IPS-18c (cell line): ENCODE results near the gene ERVW-1.
A peak's percentile ranks its signal among the peaks of the same experiment; 100 is the strongest.
"Not testable (repeated sequence)": the region's sequence is repeated elsewhere in the genome, so short reads cannot be mapped to it uniquely, and the experiment has no call there.

Experiments
- H3K4me3 ChIP-seq: 2 replicates; pipeline ENCODE4 v1.7.0; 2013; ENCODE audit warnings: low read depth, mild to moderate bottlenecking, low read length, moderate library complexity; ENCODE audit not compliant: insufficient read depth
- H3K9me3 ChIP-seq: one replicate; pipeline ENCODE4 v1.6.1; 2013; ENCODE audit warnings: mild to moderate bottlenecking, low read length, moderate library complexity; ENCODE audit not compliant: control insufficient read depth, insufficient read depth

The ERVW-1 gene

DNA sequence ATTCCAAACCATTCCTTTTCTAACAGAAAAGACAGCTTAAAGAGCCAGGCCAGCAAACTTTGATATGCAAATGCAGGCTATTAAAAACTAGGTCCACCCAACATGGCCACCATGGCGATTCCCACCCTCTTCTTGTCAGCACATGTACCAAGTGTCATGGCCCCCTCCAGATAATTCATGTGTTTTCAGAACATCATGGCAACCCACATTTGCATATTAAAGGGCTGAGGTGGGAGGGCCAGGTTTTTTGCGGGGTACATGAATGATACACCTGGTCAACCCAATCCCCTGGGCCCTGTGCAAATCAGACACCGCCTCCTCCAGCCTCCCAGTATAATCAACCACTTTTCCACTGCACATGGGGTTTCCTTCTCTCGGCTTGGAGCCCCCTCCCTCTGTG lies 965 bp upstream of the ERVW-1 start:
- Histone ChIP-seq H3K9me3 (no peaks in the 10 kb centered on the region), H3K4me3 (no peak overlapping the region)

DNA sequence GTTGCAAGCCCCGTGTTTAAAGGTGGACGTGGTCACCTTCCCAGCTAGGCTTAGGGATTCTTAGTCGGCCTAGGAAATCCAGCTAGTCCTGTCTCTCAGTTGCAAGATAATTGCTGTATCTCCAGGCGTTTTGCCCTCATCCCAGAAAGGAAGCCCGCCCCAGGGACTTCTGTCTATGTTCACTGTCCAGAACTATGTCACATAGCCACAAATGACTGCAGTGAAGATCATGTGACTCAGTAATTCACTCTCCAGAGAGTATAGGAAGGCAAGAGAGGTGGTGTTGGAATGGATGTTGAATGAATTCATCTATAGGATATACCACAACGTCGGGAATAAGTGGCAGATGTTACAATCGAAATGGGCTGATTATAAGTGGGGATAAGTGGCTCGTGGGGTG lies 349 bp upstream of the ERVW-1 start:
- no peak overlapping the region for H3K4me3 ChIP-seq
- no peaks in the 10 kb centered on the region for H3K9me3 ChIP-seq

DNA sequence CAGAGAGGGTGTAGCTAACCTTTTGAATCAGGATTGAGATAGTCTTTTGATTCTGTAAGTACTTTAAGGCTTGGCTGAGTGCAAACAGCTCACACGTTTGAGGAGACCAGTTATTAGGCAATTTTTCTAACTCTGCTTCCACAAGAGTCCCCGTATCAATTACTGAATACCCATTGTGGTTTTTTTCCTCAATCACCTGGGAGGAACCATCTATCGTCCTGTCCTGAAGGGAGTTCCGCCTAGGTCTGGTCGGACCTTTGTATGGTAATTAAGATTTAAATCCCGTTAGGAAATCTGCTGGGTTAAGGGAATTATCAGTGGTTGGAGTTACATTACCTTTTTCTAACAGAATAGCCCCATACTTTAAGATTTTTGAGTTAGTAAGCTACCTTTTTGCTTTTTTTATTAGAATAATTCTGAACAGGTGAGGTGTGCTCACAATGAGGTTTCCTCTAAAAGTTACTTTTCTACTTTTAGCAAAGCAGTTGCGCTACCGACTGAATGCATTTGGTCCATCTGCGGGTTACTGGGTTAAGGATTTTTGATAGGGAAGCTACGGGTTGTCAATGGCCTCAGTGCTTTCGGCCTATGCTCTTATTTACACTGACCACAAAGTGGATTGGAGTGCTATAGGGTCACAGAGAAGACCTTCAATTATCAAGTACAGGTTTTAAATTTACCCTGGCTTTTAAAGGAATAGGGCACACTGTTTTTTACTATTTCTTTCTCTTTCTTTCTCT lies 1.7 kb downstream of the ERVW-1 start:
- not testable (repeated sequence) for H3K9me3 ChIP-seq, H3K4me3 ChIP-seq

DNA sequence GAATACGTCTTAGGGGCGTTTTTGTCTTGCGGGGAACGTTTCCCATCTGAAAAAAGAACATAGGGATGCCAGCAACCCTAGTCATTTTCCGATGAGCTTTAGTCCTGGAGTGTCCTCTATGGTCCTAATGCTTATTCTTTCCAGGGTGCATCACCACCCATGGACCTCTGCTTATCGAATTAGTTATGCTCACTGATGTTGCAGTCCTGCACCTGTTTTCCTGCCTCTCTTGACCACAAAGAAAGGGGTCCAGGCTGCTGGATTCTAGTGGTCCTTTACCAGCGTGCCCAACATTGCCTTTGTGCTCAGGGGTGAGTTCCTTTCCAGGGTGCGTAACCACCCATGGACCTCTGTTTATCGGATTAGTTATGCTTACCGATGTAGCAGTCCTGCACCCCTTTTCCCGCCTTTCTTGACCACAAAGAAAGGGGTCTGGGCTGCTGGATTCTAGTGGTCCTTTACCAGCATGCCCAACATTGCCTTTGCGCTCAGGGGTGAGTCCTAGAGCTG lies 2.4 kb downstream of the ERVW-1 start:
- H3K9me3 ChIP-seq, result not testable (repeated sequence)

DNA sequence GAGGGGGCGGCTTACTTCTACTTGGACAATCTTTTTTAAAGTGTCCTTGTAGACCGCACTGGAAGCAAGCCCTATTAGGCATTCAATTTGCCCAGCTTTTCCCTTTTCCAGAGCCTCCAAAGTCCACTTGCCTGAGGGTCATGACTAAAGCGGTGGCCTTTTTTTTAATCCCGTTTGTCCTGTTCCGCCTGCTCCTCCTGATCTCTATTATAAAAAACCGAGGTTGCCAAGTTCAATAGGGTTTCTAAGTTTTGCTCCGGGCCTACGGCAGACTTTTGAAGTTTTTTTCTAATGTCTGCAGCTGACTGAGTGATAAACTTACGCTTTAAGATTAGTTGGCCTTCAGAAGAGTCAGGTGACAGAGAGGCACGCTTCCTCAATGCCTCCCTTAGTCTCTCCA lies 3.8 kb downstream of the ERVW-1 start:
- not testable (repeated sequence) for H3K4me3 ChIP-seq

More for the DNA sequence above, 2.4 kb downstream of the ERVW-1 start:
- H3K4me3 ChIP-seq, result not testable (repeated sequence)

DNA sequence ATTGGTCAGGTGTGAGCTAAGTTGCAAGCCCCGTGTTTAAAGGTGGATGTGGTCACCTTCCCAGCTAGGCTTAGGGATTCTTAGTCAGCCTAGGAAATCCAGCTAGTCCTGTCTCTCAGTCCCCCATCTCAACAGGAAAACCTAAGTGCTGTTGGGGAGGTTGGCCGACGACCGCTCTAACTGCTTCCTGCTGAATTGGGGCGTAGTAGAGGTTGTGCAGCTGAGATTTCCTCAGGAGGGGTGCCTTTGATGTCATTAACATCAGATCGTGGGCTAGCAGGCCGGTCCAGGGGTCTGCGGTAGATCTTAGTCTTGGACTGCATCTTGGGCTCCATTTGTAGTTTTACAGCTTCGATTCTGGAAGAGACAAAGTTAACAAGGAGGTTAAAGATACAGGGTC lies 9.2 kb downstream of the ERVW-1 start:
- H3K9me3 ChIP-seq, result not testable (repeated sequence)

More for the DNA sequence above, 3.8 kb downstream of the ERVW-1 start:
- not testable (repeated sequence) for H3K9me3 ChIP-seq

DNA sequence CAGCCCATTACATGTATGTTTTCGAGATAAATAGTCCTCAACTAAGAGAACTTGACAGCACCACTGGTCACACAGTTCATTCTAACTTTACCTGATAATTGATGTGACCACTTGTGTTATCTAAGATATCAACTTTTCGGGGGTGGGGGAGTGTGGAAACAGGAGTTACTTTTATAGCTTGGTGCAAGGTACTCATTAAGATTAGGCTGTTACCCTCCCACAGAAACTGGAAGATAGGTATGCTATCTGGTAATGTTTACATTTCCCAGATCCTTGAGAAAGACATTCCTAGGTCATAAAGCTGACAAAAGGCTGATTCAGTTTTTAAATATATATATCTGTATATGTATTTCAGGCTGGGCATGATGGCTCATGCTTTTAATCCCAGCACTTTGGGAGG lies 11.1 kb downstream of the ERVW-1 start:
- peaks cover 4% of the 10 kb centered on the region for H3K9me3 ChIP-seq
- H3K4me3 ChIP-seq, result no peak overlapping the region

More for the DNA sequence above, 9.2 kb downstream of the ERVW-1 start:
- not testable (repeated sequence) for H3K4me3 ChIP-seq

DNA sequence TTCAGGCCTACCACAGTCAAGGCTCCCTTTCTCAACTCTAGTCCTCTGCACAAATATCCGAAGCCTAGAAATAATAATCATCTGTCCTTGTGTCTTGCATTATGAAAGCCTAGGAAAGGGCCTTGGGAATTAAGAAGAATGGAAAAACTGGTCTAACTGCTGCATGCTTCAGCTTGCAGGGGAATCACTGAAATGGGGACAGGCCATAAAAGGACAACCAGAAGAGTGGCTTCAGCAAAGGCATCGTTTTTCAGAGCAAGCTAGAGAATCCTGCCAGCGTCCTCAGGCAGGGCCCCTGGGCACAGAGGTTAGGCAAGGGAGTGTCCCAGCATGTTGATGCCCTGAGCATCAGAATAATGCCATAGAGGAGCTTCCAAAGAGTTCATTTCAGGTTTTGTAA lies 13.2 kb downstream of the ERVW-1 start:
- H3K9me3 ChIP-seq, result peaks cover 4% of the 10 kb centered on the region
- no peak overlapping the region for H3K4me3 ChIP-seq

DNA sequence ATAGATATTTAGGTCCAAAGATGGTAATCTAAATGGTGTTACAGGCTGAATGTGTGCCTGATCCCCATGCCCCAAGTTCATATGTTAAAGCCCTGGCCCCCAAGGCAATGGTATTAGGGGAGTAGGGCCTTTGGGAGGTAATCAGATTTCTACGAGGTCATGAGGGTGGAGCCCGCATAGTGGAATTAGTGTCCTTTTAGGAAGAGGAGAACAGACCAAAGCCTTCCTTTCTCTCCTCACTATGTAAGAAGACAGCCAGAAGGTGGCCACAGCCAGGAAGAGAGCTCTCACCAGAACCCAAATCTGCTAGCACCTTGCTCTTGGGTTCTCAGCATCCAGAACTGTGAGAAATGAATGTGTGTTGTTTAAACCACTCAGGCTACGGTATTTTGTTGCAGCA lies 15.2 kb downstream of the ERVW-1 start:
- Histone ChIP-seq H3K9me3 (no peaks in the 10 kb centered on the region), H3K4me3 (no peak overlapping the region)

DNA sequence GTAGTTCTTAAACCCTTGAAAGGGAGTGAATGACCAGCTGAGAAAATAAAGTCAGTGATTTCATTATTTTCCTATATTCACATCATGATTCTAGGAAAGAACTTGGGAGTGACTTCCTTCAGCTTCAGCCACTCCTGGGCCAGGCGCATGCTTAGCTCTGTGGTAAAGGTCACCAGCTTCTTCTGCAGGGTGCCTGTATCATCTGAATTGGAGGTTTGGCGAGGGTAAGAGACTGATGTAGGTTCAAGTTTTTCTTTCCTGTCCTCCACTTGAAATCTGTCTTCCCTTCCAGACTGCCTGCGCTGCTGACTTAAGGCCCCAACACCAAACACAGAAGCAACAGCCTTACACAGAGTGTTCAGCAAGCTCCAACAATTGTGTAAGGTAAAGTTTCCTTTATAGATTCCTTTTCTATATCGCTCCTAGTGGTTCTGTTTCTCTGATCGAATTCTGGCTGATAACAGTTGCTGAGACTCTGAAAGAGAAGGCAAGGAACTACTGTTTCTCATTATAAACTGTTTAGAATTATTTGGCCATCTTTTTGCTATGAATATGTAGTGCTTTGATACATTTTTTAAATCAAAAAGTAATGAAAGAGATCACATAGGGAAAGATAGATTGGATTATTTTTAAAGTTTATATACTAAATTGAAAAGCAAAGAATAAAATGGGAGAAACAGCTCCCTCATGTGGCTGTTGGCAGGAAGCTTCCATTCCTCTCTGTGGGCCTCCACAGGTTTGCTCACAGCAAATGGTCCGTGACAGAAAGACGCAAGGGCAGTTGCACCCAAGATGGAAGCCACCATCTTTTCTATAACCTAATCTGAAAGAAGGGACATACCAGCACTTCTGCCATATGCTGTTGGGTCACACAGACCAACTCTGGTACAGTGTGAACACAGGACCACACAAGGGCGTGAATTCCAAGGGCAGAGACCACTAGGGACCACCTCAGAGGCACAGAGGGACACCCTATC lies 16.4 kb downstream of the ERVW-1 start:
- no peaks in the 10 kb centered on the region for H3K9me3 ChIP-seq
- no peak overlapping the region for H3K4me3 ChIP-seq

DNA sequence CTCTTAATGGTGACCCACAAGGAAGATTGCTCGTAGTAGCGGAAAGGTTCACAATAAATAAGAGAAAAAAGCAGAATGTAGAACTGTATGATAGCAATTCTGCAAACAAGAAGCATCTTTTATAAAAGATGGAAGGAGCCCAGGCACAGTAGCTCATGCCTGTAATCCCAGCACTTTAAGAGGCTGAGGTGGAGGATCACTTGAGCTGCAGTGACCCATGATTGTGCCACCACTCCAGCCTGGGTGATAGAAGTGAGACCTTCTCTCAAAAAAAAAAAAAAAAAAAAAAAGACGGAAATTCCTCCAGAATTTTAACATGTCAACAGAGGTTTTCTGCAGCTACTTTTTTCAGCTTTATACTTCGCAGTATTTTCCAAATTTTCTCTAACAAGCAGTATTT lies 17.2 kb downstream of the ERVW-1 start:
- H3K9me3 ChIP-seq, result no peaks in the 10 kb centered on the region
- no peak overlapping the region for H3K4me3 ChIP-seq

DNA sequence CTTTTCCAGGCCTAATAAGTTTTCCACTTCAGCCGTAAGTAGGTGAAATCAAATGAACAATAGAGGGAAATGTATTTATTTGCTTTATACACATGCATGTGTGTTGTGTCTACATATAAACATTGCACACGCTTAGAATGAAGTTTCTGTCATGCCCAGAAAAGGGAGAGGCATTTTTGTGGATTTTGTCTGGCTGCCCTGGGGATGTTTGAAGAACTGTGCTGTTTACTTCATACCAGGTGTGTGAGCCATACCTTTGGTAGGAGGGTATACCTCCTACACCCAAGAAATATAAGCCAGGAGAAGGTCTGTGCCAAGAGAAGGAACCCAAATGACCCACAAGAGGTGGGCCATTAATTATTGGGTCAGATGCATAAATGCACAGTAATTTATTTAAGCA lies 17.6 kb downstream of the ERVW-1 start:
- H3K9me3 ChIP-seq, result no peaks in the 10 kb centered on the region
- H3K4me3 ChIP-seq, result no peak overlapping the region

DNA sequence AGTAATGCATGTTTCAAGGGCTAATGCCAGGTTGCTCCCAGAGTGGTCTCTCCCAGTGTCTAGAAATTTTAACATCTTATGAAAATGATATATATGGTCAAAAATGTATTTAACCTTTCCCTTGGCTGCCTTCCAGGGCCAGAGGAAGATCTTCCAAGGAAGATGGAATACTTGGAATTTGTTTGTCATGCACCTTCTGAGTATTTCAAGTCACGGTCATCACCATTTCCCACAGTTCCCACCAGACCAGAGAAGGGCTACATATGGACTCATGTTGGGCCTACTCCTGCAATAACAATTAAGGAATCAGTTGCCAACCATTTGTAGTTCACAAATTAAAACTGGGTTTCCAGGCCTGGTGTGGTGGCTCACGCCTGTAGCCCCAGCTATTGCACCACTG lies 21.5 kb downstream of the ERVW-1 start:
- no peak overlapping the region for H3K4me3 ChIP-seq
- H3K9me3 ChIP-seq, result no peaks in the 10 kb centered on the region

DNA sequence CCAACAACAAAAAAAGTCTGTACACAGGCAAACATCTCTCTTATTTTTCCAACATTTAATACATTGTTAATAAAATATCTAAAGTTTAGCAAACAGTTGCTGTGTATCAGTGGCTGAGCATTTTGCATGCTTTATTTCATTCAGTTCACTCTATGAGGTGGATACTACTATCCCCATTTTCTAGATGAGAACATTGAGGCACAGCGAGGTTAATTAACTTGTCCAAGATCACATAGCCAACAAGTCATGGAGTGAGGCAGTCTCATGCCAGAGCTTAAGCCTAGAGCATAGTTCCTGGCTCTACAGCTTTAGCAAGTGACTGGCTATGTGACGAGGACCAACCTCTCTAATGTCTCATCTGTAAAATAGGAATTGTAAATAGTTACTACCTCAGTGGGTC lies 26.1 kb downstream of the ERVW-1 start:
- Histone ChIP-seq H3K9me3 (no peaks in the 10 kb centered on the region), H3K4me3 (no peak overlapping the region)

DNA sequence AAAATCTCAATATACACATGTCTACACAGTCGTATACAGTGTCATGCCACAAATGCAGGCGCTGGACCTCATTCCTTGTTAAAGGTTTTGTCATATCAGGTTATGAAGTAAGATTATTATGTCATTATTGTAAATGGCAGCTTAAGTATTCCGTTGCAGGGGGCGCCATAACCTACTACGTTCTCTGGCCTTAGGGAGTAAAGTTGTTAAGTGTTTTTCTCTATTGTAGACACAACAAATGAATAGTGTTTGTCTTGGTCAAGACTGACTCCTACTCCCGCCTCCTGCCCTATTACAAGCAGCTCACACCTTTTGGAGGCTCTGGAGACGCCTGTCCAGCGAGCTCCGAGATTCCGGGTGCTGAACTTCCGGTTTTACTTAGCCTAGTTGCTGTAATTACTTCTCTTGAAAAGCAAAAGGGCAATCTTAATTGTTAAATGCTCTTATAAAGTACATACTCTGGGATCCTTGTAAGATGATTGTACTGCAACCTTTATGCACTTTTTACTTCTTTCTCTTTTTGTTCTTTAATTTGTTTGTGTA lies 29.5 kb downstream of the ERVW-1 start:
- H3K9me3 ChIP-seq, result no peaks in the 10 kb centered on the region
- peak overlapping the region; percentile 91 for H3K4me3 ChIP-seq

DNA sequence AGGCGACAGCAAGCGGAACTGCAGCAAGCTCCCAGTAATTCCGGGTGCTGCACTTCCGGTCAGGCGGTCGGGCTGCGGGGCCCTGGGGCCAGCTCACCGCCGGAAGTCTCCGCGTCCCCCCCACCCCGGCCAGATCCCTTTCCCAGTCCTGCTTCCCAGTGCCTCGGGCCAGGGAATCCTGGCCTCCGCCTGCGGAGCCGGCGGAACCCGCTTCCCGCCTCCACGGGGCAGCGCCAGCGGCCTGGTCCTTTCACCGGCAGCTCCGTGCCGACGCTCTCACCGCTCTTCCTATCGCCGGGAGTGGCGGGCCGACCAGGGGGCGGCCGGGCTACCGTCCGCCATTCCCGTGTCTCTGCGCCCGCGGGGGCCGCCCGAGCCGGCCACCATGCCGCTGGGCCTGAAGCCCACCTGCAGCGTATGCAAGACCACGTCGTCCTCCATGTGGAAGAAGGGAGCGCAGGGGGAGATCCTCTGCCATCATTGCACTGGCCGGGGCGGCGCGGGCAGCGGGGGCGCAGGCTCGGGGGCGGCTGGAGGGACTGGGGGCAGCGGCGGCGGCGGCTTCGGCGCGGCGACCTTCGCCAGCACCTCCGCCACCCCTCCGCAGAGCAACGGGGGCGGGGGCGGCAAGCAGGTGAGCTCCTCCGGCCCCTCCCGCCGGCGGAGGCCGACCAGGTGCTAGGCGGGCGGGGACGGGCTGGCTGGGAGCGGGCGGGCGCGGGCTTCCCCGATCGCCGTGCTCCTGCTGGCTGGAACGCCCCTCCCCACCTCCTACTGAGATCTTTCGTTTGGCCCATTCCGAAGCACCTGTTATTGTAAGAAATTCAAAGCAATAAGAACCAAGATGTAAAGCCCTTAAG lies 30.2 kb downstream of the ERVW-1 start, which contains the start of gene GATAD1:
GATAD1 (plus strand) TSS at position 138 of the 860 bp plus-strand sequence; CDS start at position 386, 248 bp downstream.
- Histone ChIP-seq H3K9me3 (no peaks in the 10 kb centered on the region), H3K4me3 (peak within 1 kb of the TSS; percentile 91)

DNA sequence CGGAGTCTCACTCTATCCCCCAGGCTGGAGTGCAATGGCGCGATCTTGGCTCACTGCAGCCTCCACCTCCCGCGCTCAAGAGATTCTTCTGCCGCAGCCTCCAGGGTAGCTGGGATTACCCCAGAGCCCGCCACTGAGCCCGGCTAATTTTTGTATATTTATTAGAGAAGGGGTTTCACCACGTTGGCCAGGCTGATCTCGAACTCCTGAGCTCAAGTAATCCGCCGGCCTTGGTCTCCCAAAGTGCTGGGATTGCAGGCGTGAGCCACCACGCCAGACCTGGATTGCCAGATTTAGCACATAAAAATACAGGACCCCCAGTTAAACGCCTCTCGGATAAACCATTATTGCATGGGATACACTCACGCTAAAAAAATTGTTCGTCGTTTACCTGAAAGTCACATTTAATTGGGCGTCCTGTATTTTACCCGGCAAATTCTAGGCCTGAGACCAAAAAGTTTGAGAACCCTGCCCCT lies 30.8 kb downstream of the ERVW-1 start:
- H3K4me3 ChIP-seq, result no peak overlapping the region

More for the DNA sequence above, 30.8 kb downstream of the ERVW-1 start:
- H3K9me3 ChIP-seq, result no peaks in the 10 kb centered on the region
